Myocyte (in vitro differentiated cells): ENCODE results near the gene DNAJC13. TPM values are rescaled to one million over a fixed set of nuclear protein-coding genes. Genes with fewer than 3 reads are reported as not detected.
"Not testable (repeated sequence)": the region's sequence is repeated elsewhere in the genome, so short reads cannot be mapped to it uniquely, and the experiment has no call there.

ENCODE experiments used
- DNase-seq: peaks from one replicate; pipeline ENCODE4 v3.0.0-alpha.2; 2012; ENCODE audit warnings: low read depth
- total RNA-seq: library from RNA; depleted of rRNA; stranded (reverse); fragments of >200 nt; gene quantifications from 2 replicates; pipeline ENCODE4 v1.2.3, GENCODE V29; 2014

Gene DNAJC13
- total RNA-seq, 1 donor from 2014 or later, result 46.4 TPM

- peak; percentile 27 for DNase-seq
Measured at GRCh38 chr3:132543011-132543739, 125.9 kb downstream of the DNAJC13 start.

GRCh38 chr3:132544130-132544529 lies 126.8 kb downstream of the DNAJC13 start:
- no peak for DNase-seq

- no peak for DNase-seq
Measured at GRCh38 chr3:132545471-132545870, 128.2 kb downstream of the DNAJC13 start.

GRCh38 chr3:132549169-132549568 lies 131.9 kb downstream of the DNAJC13 start:
- no peak for DNase-seq

GRCh38 chr3:132549890-132550578 lies 132.7 kb downstream of the DNAJC13 start:
- DNase-seq, result peak; percentile 62

GRCh38 chr3:132550579-132551305 lies 133.4 kb downstream of the DNAJC13 start:
- no peak for DNase-seq

GRCh38 chr3:132553826-132554225 lies 136.5 kb downstream of the DNAJC13 start:
- DNase-seq, result no peak

- no peak for DNase-seq
Measured at GRCh38 chr3:132554437-132554836, 137.1 kb downstream of the DNAJC13 start.

- no peak for DNase-seq
Measured at GRCh38 chr3:132555306-132556035, 138.2 kb downstream of the DNAJC13 start.

GRCh38 chr3:132556036-132556386 lies 138.7 kb downstream of the DNAJC13 start:
- not testable (repeated sequence) for DNase-seq

- no peak for DNase-seq
Measured at GRCh38 chr3:132556508-132557159, 139.3 kb downstream of the DNAJC13 start.

- no peak for DNase-seq
Measured at GRCh38 chr3:132561003-132561402, 143.7 kb downstream of the DNAJC13 start.

- DNase-seq, result no peak
Measured at GRCh38 chr3:132563420-132564069, 146.2 kb downstream of the DNAJC13 start.

GRCh38 chr3:132564070-132564465 lies 146.8 kb downstream of the DNAJC13 start:
- no peak for DNase-seq

- DNase-seq, result no peak
Measured at GRCh38 chr3:132568422-132568821, 151.1 kb downstream of the DNAJC13 start.

- peak; percentile 63 for DNase-seq
Measured at GRCh38 chr3:132569153-132569552, 151.9 kb downstream of the DNAJC13 start.

GRCh38 chr3:132569580-132569979 lies 152.3 kb downstream of the DNAJC13 start:
- DNase-seq, result no peak

GRCh38 chr3:132570016-132570415 lies 152.7 kb downstream of the DNAJC13 start:
- no peak for DNase-seq

GRCh38 chr3:132573797-132574211 lies 156.5 kb downstream of the DNAJC13 start:
- no peak for DNase-seq

GRCh38 chr3:132587401-132587800 lies 170.1 kb downstream of the DNAJC13 start:
- DNase-seq, result no peak
